Measurements from ENCODE around the gene UQCC2.
A peak's percentile ranks its signal among the peaks of the same experiment; 100 is the strongest.

DNA sequence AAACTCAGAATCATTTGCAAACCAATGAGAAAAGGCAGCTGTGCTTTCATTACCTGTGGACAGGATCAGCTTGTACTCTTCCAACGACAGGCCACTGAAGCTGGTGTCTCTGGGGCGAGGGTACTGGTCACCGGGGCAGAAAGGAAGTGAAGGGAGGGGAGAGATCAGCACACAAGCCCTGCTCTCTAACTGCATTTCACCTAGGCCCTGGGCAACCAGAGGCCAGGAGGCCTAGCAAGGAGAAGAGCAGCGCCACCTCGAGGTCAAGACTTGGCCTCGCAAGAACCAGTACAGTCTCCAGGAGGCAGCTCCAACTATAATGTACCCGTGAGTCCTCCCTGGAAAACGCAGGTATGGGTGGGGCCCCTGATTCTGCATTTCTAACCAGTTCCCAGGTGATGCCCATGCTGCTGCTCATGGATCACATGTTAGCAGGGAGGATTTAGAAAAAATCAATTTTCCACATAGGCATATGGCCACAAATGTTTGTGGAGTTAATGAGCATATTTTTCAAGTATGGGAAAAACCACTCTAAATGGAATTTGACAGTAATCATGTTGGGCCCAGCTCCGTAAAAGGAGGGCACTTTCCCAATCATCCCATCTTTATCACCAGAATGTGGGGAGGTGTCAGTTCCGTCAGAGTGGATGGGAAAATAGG, 11.0 kb downstream of the UQCC2 start:
- TF ChIP-seq POLR2A (IDR thresholded peaks at IDR 0.05) = no peak
- TF ChIP-seq, protein P1, sequence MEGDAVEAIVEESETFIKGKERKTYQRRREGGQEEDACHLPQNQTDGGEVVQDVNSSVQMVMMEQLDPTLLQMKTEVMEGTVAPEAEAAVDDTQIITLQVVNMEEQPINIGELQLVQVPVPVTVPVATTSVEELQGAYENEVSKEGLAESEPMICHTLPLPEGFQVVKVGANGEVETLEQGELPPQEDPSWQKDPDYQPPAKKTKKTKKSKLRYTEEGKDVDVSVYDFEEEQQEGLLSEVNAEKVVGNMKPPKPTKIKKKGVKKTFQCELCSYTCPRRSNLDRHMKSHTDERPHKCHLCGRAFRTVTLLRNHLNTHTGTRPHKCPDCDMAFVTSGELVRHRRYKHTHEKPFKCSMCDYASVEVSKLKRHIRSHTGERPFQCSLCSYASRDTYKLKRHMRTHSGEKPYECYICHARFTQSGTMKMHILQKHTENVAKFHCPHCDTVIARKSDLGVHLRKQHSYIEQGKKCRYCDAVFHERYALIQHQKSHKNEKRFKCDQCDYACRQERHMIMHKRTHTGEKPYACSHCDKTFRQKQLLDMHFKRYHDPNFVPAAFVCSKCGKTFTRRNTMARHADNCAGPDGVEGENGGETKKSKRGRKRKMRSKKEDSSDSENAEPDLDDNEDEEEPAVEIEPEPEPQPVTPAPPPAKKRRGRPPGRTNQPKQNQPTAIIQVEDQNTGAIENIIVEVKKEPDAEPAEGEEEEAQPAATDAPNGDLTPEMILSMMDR (IDR thresholded peaks at IDR 0.05) = peak; percentile 54 to 77 (median 72)
